Aorta (tissue), 5 donors: Measurements from ENCODE around the gene HTRA3. TPM values are rescaled to one million over a fixed set of nuclear protein-coding genes. Genes with fewer than 3 reads are reported as not detected.

Source experiments
- ATAC-seq: fragments of 200-7000 bp; cut with Tn5 transposase; one replicate; pipeline ENCODE4 v1.9.1; 2022; ENCODE audit warnings: moderate library complexity; ENCODE audit not compliant: low FRiP score
- DNase-seq, 2 donors: peaks; one replicate each; pipeline ENCODE4 v3.0.0-alpha.2; 2020
- H3K27ac ChIP-seq, 2 donors: one replicate each; pipeline ENCODE4 v1.5.1; 2013; ENCODE audit warnings: low read length in 2 of 2, mild to moderate bottlenecking in 2 of 2, moderate library complexity in 2 of 2, control low read depth in 1 of 2, inconsistent platforms in 1 of 2, low read depth in 1 of 2
- H3K27me3 ChIP-seq, 2 donors: one replicate each; pipeline ENCODE4 v1.6.1; 2013; ENCODE audit warnings: control low read depth in 1 of 2, low read length in 1 of 2, mild to moderate bottlenecking in 1 of 2, moderate library complexity in 1 of 2; ENCODE audit not compliant: insufficient read depth in 2 of 2, control insufficient read depth in 1 of 2
- H3K36me3 ChIP-seq, 2 donors: one replicate each; pipeline ENCODE4 v1.6.1; 2013; ENCODE audit warnings: control low read depth in 1 of 2, low read length in 1 of 2, mild to moderate bottlenecking in 1 of 2; ENCODE audit not compliant: insufficient read depth in 2 of 2, control insufficient read depth in 1 of 2
- H3K4me1 ChIP-seq, 2 donors: one replicate each; pipeline ENCODE4 v1.6.1; 2013; ENCODE audit warnings: low read length in 2 of 2, control low read depth in 1 of 2, mild to moderate bottlenecking in 1 of 2, moderate library complexity in 1 of 2; ENCODE audit not compliant: insufficient read depth in 2 of 2, control insufficient read depth in 1 of 2
- H3K4me3 ChIP-seq, 2 donors: one replicate each; pipeline ENCODE4 v1.5.1; 2013; ENCODE audit warnings: low read length in 2 of 2, control low read depth in 1 of 2, mild to moderate bottlenecking in 1 of 2
- H3K9me3 ChIP-seq: one replicate; pipeline ENCODE4 v1.6.1; 2013; ENCODE audit warnings: mild to moderate bottlenecking, low read length; ENCODE audit not compliant: control insufficient read depth
- WGBS, 2 donors: extraction: QIAGEN DNeasy Blood & Tissue Kit; methylation state at CpG; one replicate each; pipeline ENCODE4 v1.1.7; 2013; 5-methylcytosine and 5-hydroxymethylcytosine counted together
- intact Hi-C, 2 donors: fragments of 100-400 bp; cut with DNase I; formaldehyde crosslinking; loops; one replicate each; pipeline versions ENCODE4 v1.14.2 to v1.15.0; 2022
- polyA plus RNA-seq, 2 donors: library from polyadenylated mRNA; stranded (reverse); fragments of 200-250 nt; gene quantifications; one replicate each; pipeline ENCODE4 v1.2.3, GENCODE V29; 2013
- total RNA-seq, 2 donors: library from RNA; stranded (reverse); fragmentation: NEBNext Ultra II Directional; extraction: Animal tissue kit (Norgen Biotek cat#: 25700); gene quantifications; one replicate each; pipeline ENCODE4 v1.2.1, GENCODE V29; 2021
- donor health status: healthy with polysubstance abuse.
- donor health status: Bipolar disorder and iron deficiency.
- donor health status: DM: no; HTN: no; CAD: no.
- donor health status: DM: no; HTN: no; CAD: no.
- donor health status: DM: yes; HTN: yes; CAD: no.

The HTRA3 gene
- total and polyA plus RNA-seq, 4 donors, result 1.1 to 129 (median 18.5) TPM

DNA sequence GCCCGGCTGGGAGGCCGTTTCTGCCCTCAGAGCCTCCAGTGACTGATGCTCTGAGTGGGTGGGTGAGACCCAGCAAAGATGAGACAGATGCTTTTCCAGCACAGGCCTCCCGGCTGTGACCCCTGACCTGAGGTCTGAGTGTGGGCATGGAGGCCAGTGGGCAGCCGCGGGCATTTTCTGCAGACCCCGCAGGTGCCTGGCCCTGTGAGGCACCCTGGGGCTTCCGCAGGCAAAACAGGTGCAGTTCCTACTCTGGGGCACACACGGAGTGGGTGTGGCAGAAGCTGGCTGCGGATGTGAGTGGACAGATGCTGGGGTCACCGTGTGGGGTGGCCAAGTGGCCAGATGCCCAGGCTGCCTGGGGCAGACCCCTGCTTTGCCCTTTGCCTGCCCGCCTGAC, 14.8 kb downstream of the HTRA3 start:
- 75 to 82% methylated on average over 11 of the region's 11 CpGs for WGBS, 2 donors
- ATAC-seq, result no peak
- intact Hi-C loops, result no loop called here

DNA sequence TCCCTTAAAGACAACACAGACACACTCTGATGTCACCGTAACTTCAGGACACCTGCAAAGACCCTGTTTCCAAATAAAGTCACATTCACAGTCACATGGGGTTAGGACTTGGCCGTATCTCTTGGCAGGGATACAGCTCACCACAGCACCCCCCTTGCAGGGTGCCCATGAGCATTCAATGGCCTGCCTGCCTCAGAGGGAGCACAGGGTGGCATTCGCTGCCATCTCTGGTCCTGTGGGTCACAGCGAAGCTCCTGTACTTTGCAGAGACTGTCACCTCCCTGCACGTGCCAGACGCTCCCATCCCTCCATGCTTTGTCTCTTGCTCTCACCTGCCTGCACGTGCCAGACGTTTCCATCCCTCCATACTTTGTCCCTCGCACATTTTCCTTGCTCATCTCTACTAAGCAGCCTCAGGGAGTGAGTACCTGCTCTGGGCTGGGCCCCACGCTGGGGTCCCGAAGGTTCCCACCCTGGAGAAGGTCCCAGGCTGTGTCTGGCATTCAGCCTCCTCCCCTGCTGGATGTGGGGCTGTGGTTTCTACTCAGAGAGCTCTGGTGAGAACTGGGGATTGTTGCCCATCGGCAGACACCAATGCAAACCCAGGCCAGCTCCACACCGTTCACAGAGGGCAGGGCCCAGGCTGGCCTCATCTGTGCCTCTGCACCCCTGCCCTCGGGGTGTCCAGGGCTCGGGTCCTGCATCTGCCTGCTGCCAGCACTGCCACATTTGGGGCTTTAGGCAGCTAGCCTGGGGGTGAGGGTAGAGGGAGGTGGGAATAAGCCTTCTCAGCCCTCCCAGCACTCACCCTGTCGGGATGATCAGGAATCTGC, 15.8 kb downstream of the HTRA3 start:
- no peaks in the 10 kb centered on the region for H3K9me3 ChIP-seq
- intact Hi-C loops, result no loop called here
- DNase-seq, result peak; percentile 27 to 59
- 45 to 82% methylated on average over 16 of the region's 16 CpGs for WGBS, 2 donors
- no peak overlapping the region for H3K27ac ChIP-seq
- no peaks in the 10 kb centered on the region for H3K4me1 ChIP-seq
- H3K27me3 ChIP-seq, result no peaks in the 10 kb centered on the region
- H3K36me3 ChIP-seq, result no peaks in the 10 kb centered on the region
- no peak overlapping the region for H3K4me3 ChIP-seq
- ATAC-seq, result no peak

More for the DNA sequence above, 14.8 kb downstream of the HTRA3 start:
- H3K36me3 ChIP-seq, result no peaks in the 10 kb centered on the region
- H3K27ac ChIP-seq, result no peak overlapping the region
- no peak overlapping the region for H3K4me3 ChIP-seq
- no peaks in the 10 kb centered on the region for H3K4me1 ChIP-seq
- no peaks in the 10 kb centered on the region for H3K27me3 ChIP-seq
- H3K9me3 ChIP-seq, result no peaks in the 10 kb centered on the region
- DNase-seq, result peak; percentile 32 to 53

DNA sequence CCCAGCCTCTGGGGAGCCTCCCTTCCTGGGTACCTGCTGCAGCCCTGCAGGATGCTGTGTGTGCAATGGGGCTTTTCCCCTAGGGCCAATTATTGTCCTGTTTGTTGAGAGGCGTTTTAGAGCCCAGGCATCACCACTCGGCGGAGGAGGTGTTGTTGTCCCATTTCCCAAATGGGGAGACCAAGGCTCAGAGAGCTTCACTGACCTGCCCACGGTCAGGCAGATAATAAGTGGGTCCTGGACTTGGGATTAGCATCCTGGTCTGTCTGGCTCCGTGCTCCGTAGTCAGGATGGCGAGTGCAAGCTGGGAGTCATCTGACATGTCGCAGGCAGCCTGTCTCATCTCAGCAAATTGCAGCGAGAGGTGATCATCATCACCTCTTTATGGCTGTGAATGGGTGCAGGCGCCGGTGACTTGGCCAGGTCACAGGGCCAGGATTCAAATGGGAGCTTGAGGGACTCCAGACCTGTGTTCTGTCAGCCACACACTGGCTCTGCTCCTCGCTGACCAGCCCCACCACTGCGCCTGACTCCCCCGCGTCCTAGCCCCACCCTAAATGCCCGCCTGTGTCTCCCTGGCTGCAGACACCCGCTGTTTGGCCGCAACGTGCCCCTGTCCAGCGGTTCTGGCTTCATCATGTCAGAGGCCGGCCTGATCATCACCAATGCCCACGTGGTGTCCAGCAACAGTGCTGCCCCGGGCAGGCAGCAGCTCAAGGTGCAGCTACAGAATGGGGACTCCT, 16.6 kb downstream of the HTRA3 start:
- intact Hi-C loops, result no loop called here
- H3K27ac ChIP-seq, result no peak overlapping the region
- no peak for ATAC-seq
- WGBS, 2 donors, result 92 to 93% methylated on average over 23 of the region's 23 CpGs
- no peaks in the 10 kb centered on the region for H3K9me3 ChIP-seq
- no peak overlapping the region for H3K4me3 ChIP-seq
- DNase-seq, result peak in 1 of 2 donors; percentile 68
- no peaks in the 10 kb centered on the region for H3K4me1 ChIP-seq
- H3K27me3 ChIP-seq, result no peaks in the 10 kb centered on the region
- no peaks in the 10 kb centered on the region for H3K36me3 ChIP-seq

DNA sequence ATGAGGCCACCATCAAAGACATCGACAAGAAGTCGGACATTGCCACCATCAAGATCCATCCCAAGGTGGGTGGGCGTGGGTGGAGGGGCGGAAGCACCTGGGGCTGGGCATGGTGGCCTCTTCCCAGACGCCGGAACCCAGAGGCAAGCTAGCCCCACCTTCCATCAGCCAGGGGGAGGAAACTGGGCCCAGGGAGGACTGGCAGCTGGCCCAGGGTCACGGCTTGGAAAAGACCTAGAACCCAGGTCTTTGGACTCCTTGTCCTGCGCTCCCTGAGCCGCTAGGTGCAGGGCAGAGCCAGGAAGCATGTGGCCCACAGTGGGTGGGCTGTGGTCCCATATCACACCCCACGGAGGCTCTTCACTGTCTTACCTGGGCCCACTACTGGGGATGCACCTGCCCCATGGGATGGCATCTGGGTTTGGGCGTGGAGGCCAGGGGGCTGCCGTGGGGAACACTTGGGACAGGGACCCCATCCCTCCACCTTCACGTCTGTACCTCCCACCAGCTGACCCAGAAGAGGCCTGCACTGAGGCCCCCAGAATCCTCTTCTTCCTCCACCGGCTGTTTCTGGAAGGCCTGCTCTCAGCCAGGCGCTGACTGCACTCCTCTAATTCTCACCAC, 17.3 kb downstream of the HTRA3 start:
- Histone ChIP-seq H3K36me3 (no peaks in the 10 kb centered on the region), H3K4me1 (no peaks in the 10 kb centered on the region), H3K9me3 (no peaks in the 10 kb centered on the region), H3K4me3 (no peak overlapping the region), H3K27me3 (no peaks in the 10 kb centered on the region), H3K27ac (no peak overlapping the region)
- ATAC-seq, result no peak
- 91 to 93% methylated on average over 15 of the region's 15 CpGs for WGBS, 2 donors
- DNase-seq, result peak; percentile 31 to 48
- intact Hi-C loops, result no loop called here

DNA sequence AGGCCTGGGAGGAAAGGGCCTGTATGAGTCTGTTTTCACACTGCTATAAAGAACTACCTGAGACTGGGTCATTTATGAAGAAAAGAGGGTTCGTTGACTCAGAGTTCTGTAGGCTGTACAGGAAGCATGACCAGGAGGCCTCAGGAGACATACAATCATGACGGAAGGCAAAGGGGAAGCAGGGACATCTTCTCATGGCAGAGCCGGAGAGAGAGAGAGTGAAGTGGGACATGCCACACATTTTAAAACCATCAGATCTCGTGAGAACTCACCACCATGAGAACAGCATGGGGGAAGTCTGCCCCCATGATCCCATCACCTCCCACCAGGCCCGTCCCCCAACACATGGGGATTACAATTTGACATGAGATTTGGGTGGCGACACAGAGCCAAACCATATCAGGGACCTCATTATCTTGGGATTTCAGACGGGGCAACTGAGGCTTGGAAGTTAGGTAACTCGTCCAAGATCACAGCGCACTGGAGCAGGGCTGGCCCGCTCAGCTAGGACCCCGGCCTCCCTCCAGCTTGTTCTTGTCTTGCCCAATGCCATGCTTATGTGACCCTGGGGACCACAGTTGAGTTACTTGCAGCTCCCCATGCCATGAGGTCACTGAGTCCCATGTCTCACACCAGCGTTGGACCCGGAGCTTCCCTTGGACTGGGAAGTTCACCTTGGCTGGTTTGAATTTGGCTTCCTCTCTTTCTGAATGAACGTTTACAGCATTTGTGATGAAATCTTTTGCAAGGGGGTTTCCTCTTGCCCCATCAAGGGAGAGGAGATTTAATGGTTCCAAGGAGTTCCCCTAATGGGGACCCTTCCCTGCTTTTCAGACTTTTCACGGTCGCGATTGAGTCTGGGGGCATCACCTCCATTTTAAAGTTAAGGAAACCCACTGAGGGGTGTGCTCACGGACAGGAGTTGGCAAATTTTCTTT, 18.1 kb downstream of the HTRA3 start:
- WGBS, 2 donors, result 90 to 95% methylated on average over 18 of the region's 18 CpGs
- Histone ChIP-seq H3K36me3 (no peaks in the 10 kb centered on the region), H3K27me3 (no peaks in the 10 kb centered on the region), H3K27ac (no peak overlapping the region), H3K4me1 (no peaks in the 10 kb centered on the region), H3K9me3 (no peaks in the 10 kb centered on the region), H3K4me3 (no peak overlapping the region)
- ATAC-seq (no peak), DNase-seq (peak; percentile 24 to 62)
- intact Hi-C loops, result no loop called here

DNA sequence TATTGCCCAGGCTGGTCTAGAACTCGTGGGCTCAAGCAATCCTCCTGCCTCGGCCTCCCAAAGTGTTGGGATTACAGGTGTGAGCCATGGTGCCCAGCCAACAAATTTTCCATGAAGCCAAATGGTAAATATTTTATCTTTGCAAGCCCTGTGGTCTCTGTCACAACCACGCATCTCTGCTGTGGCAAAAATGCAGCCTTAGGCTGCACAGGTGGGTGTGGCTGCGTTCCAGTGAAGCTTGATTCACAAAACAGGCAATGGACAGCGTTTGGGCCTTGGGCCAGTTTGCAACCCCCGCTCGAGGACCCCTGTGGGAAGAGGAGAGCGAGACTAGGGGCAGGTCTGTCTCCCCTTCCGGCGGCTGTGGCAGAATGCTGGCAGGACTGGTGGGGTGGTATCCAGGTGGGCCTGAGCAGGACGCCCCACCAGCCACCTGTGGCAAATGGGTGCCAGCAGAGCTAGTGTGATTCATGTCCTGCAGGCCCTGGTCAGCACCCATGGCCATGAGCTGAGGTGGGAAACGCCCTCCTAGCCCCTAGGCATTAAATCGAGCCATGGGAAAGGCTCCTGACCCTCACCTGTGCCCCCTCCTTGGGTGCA, 19.7 kb downstream of the HTRA3 start:
- DNase-seq, result peak; percentile 38 to 51
- 78 to 83% methylated on average over 13 of the region's 13 CpGs for WGBS, 2 donors
- Histone ChIP-seq H3K36me3 (no peaks in the 10 kb centered on the region), H3K4me3 (no peak overlapping the region), H3K4me1 (no peaks in the 10 kb centered on the region), H3K27ac (no peak overlapping the region), H3K9me3 (no peaks in the 10 kb centered on the region), H3K27me3 (no peaks in the 10 kb centered on the region)
- ATAC-seq, result no peak
- intact Hi-C loops, result no loop called here

DNA sequence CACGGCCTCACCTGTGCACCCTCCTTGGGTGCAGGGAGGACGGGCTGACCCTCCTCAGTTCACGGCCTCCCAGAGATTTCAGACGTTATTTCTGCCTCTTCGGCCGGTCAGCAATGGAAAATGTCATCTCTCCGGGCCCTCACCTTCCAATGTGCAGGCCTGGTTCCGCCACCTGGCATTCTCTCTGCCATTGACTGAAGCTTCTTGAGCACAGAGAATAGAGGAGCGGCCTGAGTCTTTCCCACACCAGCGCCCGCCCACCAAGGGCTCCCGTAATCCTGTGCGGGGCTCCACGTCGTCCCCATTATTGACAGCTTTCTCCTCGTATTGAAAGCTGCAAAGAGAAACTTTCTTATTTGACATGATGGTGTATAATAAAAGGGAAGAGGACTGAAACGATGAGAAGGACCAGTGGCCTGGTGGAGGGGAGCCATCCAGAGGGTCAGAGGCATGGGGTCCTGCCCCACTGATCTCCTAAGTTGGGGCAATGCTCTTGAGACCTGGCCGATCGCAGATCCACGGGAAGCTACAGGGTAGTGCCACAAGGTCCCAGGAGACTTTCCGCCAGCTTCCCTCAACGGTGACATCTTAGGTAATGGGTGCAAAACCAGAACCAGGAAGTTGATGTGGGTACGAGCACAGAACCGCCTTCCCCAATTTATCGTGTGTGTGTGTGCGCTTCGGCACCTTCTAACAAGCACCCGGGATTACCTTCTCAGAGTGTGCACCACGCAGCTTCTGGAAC, 20.6 kb downstream of the HTRA3 start:
- Histone ChIP-seq H3K4me3 (no peak overlapping the region), H3K36me3 (no peaks in the 10 kb centered on the region), H3K9me3 (no peaks in the 10 kb centered on the region), H3K4me1 (no peaks in the 10 kb centered on the region), H3K27ac (no peak overlapping the region), H3K27me3 (no peaks in the 10 kb centered on the region)
- no peak for ATAC-seq
- intact Hi-C loops, result no loop called here
- WGBS, 2 donors, result 93 to 94% methylated on average over 29 of the region's 29 CpGs
- DNase-seq, result peak; percentile 20 to 35
